SK-N-SH (cell line): ENCODE data around the gene PRRT4. TPM values are rescaled to one million over a fixed set of nuclear protein-coding genes. Genes with fewer than 3 reads are reported as not detected.

Experiments used
- CTCF ChIA-PET: fragments of 300-600, 350-600 bp; formaldehyde crosslinking; extraction: SDS; loops from one replicate; lab custom pipeline; 2021; lab: Yijun Ruan, JAX
- POLR2A ChIA-PET: fragments of 350-600 bp; sonication (Branson Sonifier 250); formaldehyde crosslinking; extraction: SDS; loops from one replicate; lab custom pipeline; 2020; ENCODE audit warnings: antibody characterized with exemption, inconsistent platforms; lab: Yijun Ruan, JAX
- DNase-seq: peaks from one replicate; pipeline ENCODE4 v3.0.0; 2012
- H2AFZ ChIP-seq: fragments of 200-600 bp; sonication (generic); 2 replicates; pipeline ENCODE4 v1.8.1; 2016; ENCODE audit warnings: antibody characterized with exemption, mild to moderate bottlenecking, low read depth
- H3F3A ChIP-seq: fragments of 200-600 bp; sonication (generic); replicated peaks from 2 replicates; pipeline ENCODE3; 2016; ENCODE audit warnings: antibody characterized with exemption, mild to moderate bottlenecking; ENCODE audit not compliant: insufficient read depth
- H3K27ac ChIP-seq, 2 experiments: fragments of 200-500 bp in 1 of 2; fragments of 200-600 bp in 1 of 2; sonication (Bioruptor generic) in 1 of 2; sonication (generic), shearing (Covaris generic) in 1 of 2; 2 replicates each; pipeline versions ENCODE4 v1.5.1 to v1.6.1; 2014 to 2016; ENCODE audit warnings: low read depth in 2 of 2, inconsistent platforms in 1 of 2, low read length in 1 of 2, mild to moderate bottlenecking in 1 of 2, mixed read lengths in 1 of 2
- H3K27me3 ChIP-seq: fragments of 200-600 bp; sonication (generic), shearing (Covaris generic); 2 replicates; pipeline ENCODE4 v1.6.1; 2016; ENCODE audit warnings: mixed run types; ENCODE audit not compliant: insufficient read depth
- H3K36me3 ChIP-seq, 2 experiments: fragments of 200-500 bp in 1 of 2; fragments of 200-600 bp in 1 of 2; sonication (Bioruptor generic) in 1 of 2; sonication (generic) in 1 of 2; replicated peaks in 1 of 2; 2 replicates each; pipeline versions ENCODE3 to v1.5.1; 2014 to 2016; ENCODE audit warnings: low read length in 1 of 2, mild to moderate bottlenecking in 1 of 2; ENCODE audit not compliant: insufficient read depth in 2 of 2, control insufficient read depth in 1 of 2
- H3K4me1 ChIP-seq, 2 experiments: fragments of 200-500 bp in 1 of 2; fragments of 200-600 bp in 1 of 2; sonication (Bioruptor generic) in 1 of 2; sonication (generic), shearing (Covaris generic) in 1 of 2; 2 replicates each; pipeline versions ENCODE4 v1.5.1 to v1.6.1; 2014 to 2016; ENCODE audit warnings: low read depth in 1 of 2, low read length in 1 of 2, mixed run types in 1 of 2; ENCODE audit not compliant: insufficient read depth in 2 of 2, control insufficient read depth in 1 of 2
- H3K4me2 ChIP-seq: fragments of 200-600 bp; sonication (generic), shearing (Covaris generic); 2 replicates; pipeline ENCODE4 v1.6.1; 2017; ENCODE audit warnings: mixed run types
- H3K4me3 ChIP-seq, 2 experiments: fragments of 200-500 bp in 1 of 2; fragments of 200-600 bp in 1 of 2; sonication (Bioruptor generic) in 1 of 2; sonication (generic), shearing (Covaris generic) in 1 of 2; 2 replicates each; pipeline versions ENCODE4 v1.5.1 to v1.8.1; 2014 to 2016; ENCODE audit warnings: low read depth in 2 of 2, inconsistent platforms in 1 of 2, low read length in 1 of 2, mild to moderate bottlenecking in 1 of 2, mixed read lengths in 1 of 2, moderate library complexity in 1 of 2
- H3K79me2 ChIP-seq: fragments of 200-600 bp; sonication (generic); 2 replicates; pipeline ENCODE4 v1.8.1; 2017; ENCODE audit warnings: mild to moderate bottlenecking; ENCODE audit not compliant: insufficient read depth
- H3K9ac ChIP-seq: fragments of 200-600 bp; sonication (generic); 2 replicates; pipeline ENCODE4 v1.6.1; 2017; ENCODE audit warnings: mixed run types
- H3K9me2 ChIP-seq: fragments of 200-600 bp; sonication (generic); 2 replicates; pipeline ENCODE4 v1.6.1; 2017; ENCODE audit warnings: mixed run types
- H3K9me3 ChIP-seq: fragments of 200-600 bp; sonication (generic); 2 replicates; pipeline ENCODE4 v1.6.1; 2017; ENCODE audit warnings: mixed run types, mild to moderate bottlenecking, moderate library complexity
- H4K20me1 ChIP-seq: fragments of 200-600 bp; sonication (generic); 2 replicates; pipeline ENCODE4 v1.6.1; 2017; ENCODE audit warnings: mild to moderate bottlenecking, mixed run types; ENCODE audit not compliant: insufficient read depth
- CHD2 ChIP-seq: fragments of 150-350 bp; IDR thresholded peaks from 2 replicates; pipeline ENCODE4 v1.6.1; 2018; ENCODE audit warnings: low read length; ENCODE audit not compliant: partially characterized antibody
- EZH2phosphoT487 ChIP-seq: fragments of 200-600 bp; sonication (generic); IDR thresholded peaks from 2 replicates; pipeline ENCODE4 v1.6.1; 2017; ENCODE audit warnings: low read depth, mixed run types, mild to moderate bottlenecking, antibody characterized with exemption, moderate library complexity, borderline replicate concordance
- FOSL2 ChIP-seq: IDR thresholded peaks from 2 replicates; pipeline ENCODE4 v1.4.0; 2012; ENCODE audit warnings: low read depth, mild to moderate bottlenecking, moderate library complexity, borderline replicate concordance
- GABPA ChIP-seq: IDR thresholded peaks from 2 replicates; pipeline ENCODE4 v1.4.0; 2012; ENCODE audit warnings: low read depth, mild to moderate bottlenecking
- MAX ChIP-seq: IDR thresholded peaks from 2 replicates; pipeline ENCODE4 v1.4.0; 2012; ENCODE audit warnings: low read depth
- MXI1 ChIP-seq: IDR thresholded peaks from 2 replicates; pipeline ENCODE4 v1.6.1; 2012; ENCODE audit warnings: mild to moderate bottlenecking, low read depth, low read length, improper control_type of control experiment
- NFIC ChIP-seq: IDR thresholded peaks from 2 replicates; pipeline ENCODE4 v1.4.0; 2012; ENCODE audit warnings: borderline replicate concordance
- NRF1 ChIP-seq: IDR thresholded peaks from 2 replicates; pipeline ENCODE4 v1.6.1; 2012; ENCODE audit warnings: low read depth, mild to moderate bottlenecking, low read length
- PBX3 ChIP-seq: IDR thresholded peaks from 2 replicates; pipeline ENCODE4; 2012
- TAF1 ChIP-seq: IDR thresholded peaks from 2 replicates; pipeline ENCODE4 v1.6.1; 2012; ENCODE audit warnings: low read depth, mild to moderate bottlenecking, low read length, moderate library complexity, borderline replicate concordance
- TCF12 ChIP-seq: IDR thresholded peaks from 2 replicates; pipeline ENCODE4 v1.4.0; 2012
- WGBS: methylation state at CpG from one replicate; pipeline ENCODE4 v1.1.6; 2017; ENCODE audit warnings: low lambda C conversion rate; 5-methylcytosine and 5-hydroxymethylcytosine counted together
- polyA plus RNA-seq, 3 experiments: library from polyadenylated mRNA; depleted of rRNA; stranded (reverse); fragments of >200 nt; gene quantifications; 2 replicates each; pipeline ENCODE4 v1.2.3, GENCODE V29; 2012
- TF ChIP-seq, protein P1 (sequence below): IDR thresholded peaks from 2 replicates; pipeline ENCODE4 v1.6.1; 2012; ENCODE audit warnings: mild to moderate bottlenecking, low read depth, low read length, moderate library complexity

PRRT4 gene
- polyA plus RNA-seq, 1 of the 3 experiments (the other 2 are of a cell fraction) = 1.5 TPM

DNA sequence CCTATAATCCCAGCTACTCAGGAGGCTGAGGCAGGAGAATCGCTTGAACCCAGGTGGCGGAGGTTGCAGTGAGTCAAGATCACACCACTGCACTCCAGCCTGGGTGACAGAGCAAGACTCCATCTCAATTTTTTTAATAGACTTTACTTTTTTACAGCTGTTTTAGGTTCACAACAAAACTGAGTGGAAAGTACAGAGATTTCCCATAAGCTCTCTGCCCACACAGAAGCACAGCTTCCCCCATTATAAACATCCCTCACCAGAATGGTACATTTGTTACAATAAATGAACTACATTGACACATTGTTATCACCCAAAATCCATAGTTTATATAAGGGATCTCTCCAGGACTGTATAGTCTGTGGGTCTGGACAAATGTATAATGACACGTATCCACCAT lies 14.6 kb upstream of the PRRT4 start:
- Histone ChIP-seq H3K4me2 (no peak overlapping the region), H3K27me3 (peaks cover 13% of the 10 kb centered on the region; the same call in 1 of the 2 replicates)
- TF ChIP-seq FOSL2 = no peak
- TF ChIP-seq NRF1 = no peak
- no peak for TF ChIP-seq PBX3
- TF ChIP-seq CHD2 = no peak
- TF ChIP-seq, all 33 proteins: peak for 0
- Histone ChIP-seq H3K4me3 (no peak overlapping the region), H3K27ac (no peak overlapping the region), H3K9me2 (no peaks in the 10 kb centered on the region), H3K9ac (no peak overlapping the region), H4K20me1 (no peaks in the 10 kb centered on the region), H3K4me1 (peaks cover 0 to 15% of the 10 kb centered on the region in 2 experiments; a peak in 1 of 4 replicates), H2AFZ (no peak overlapping the region), H3F3A (peaks cover 3% of the 10 kb centered on the region), H3K9me3 (no peaks in the 10 kb centered on the region), H3K79me2 (no peaks in the 10 kb centered on the region), H3K36me3 (no peaks in the 10 kb centered on the region)
- DNase-seq = no peak
- CTCF ChIA-PET = interaction anchor here (1.1 to 50.3 kb wide), 5 partner anchors 13 to 85 kb away, joined by 3 to 1901 read pairs (median 493); partner anchors contain the start of genes IMPDH1, PRRT4 and RBM28
- 83% methylated on average over 3 of the region's 3 CpGs for WGBS
- POLR2A ChIA-PET = interaction anchor here (0.7 kb wide), 1 partner anchor 15 kb away, joined by 5 read pairs; no protein-coding TSS in a partner anchor

GRCh38 chr7:128374041-128374440 lies 12.6 kb upstream of the PRRT4 start:
- H3K27ac ChIP-seq = no peak overlapping the region
- POLR2A ChIA-PET = no interaction called here
- no peak overlapping the region for H3K9ac ChIP-seq
- H3K4me2 ChIP-seq = no peak overlapping the region
- H3K4me1 ChIP-seq = peaks cover 0 to 6% of the 10 kb centered on the region in 2 experiments; a peak in 1 of 4 replicates
- DNase-seq = peak; percentile 0
- CTCF ChIA-PET = interaction anchor here (1.3 to 50.3 kb wide), 8 partner anchors 7 to 86 kb away, joined by 3 to 1901 read pairs (median 16); partner anchors contain the start of genes IMPDH1 and RBM28
- peaks cover 13% of the 10 kb centered on the region; the same call in 1 of the 2 replicates for H3K27me3 ChIP-seq
- H3K9me2 ChIP-seq = no peaks in the 10 kb centered on the region
- WGBS = 23% methylated on average over 1 of the region's 1 CpG
- TF ChIP-seq EZH2phosphoT487 = no peak
- TF ChIP-seq NFIC = no peak
- no peak for TF ChIP-seq TAF1
- no peak for TF ChIP-seq CHD2
- no peak for TF ChIP-seq MXI1
- no peak for TF ChIP-seq GABPA
- TF ChIP-seq TCF12 = no peak
- no peak for TF ChIP-seq MAX
- TF ChIP-seq, protein P1, sequence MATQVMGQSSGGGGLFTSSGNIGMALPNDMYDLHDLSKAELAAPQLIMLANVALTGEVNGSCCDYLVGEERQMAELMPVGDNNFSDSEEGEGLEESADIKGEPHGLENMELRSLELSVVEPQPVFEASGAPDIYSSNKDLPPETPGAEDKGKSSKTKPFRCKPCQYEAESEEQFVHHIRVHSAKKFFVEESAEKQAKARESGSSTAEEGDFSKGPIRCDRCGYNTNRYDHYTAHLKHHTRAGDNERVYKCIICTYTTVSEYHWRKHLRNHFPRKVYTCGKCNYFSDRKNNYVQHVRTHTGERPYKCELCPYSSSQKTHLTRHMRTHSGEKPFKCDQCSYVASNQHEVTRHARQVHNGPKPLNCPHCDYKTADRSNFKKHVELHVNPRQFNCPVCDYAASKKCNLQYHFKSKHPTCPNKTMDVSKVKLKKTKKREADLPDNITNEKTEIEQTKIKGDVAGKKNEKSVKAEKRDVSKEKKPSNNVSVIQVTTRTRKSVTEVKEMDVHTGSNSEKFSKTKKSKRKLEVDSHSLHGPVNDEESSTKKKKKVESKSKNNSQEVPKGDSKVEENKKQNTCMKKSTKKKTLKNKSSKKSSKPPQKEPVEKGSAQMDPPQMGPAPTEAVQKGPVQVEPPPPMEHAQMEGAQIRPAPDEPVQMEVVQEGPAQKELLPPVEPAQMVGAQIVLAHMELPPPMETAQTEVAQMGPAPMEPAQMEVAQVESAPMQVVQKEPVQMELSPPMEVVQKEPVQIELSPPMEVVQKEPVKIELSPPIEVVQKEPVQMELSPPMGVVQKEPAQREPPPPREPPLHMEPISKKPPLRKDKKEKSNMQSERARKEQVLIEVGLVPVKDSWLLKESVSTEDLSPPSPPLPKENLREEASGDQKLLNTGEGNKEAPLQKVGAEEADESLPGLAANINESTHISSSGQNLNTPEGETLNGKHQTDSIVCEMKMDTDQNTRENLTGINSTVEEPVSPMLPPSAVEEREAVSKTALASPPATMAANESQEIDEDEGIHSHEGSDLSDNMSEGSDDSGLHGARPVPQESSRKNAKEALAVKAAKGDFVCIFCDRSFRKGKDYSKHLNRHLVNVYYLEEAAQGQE = no peak
- no peak overlapping the region for H2AFZ ChIP-seq
- H3K79me2 ChIP-seq = no peaks in the 10 kb centered on the region
- H3K4me3 ChIP-seq = no peak overlapping the region
- no peaks in the 10 kb centered on the region for H3K36me3 ChIP-seq
- no peaks in the 10 kb centered on the region for H4K20me1 ChIP-seq
- H3F3A ChIP-seq = peaks cover 3% of the 10 kb centered on the region
- no peaks in the 10 kb centered on the region for H3K9me3 ChIP-seq
